ENCODE data around the gene CDK19. TPM values are rescaled to one million over a fixed set of nuclear protein-coding genes. Genes with fewer than 3 reads are reported as not detected.

Gene CDK19
- total and polyA plus RNA-seq, 2 of the 4 experiments (the other 2 are of a cell fraction) = 6.0 to 6.8 TPM

- Histone ChIP-seq H3K9me3 (ENCODE audit: control insufficient read depth, insufficient read depth, low read length) (no peaks in the 10 kb centered on the region), H3K36me3 (ENCODE audit: control insufficient read depth, insufficient read depth, low read length) (no peaks in the 10 kb centered on the region), H3K9ac (ENCODE audit: low read depth, low read length) (no peak overlapping the region), H3K18ac (ENCODE audit: low read depth, low read length) (no peak overlapping the region), H3K4me3 (ENCODE audit: insufficient read depth, low read depth, low read length) (no peak overlapping the region), H2AK9ac (replicated peaks; ENCODE audit: low read depth, low read length, poor library complexity) (no peak overlapping the region), H2BK20ac (ENCODE audit: low read depth, low read length) (no peak overlapping the region), H3K9me1 (ENCODE audit: insufficient read depth, low read length) (no peaks in the 10 kb centered on the region), H3K23ac (ENCODE audit: low read depth, low read length) (no peak overlapping the region), H4K20me1 (ENCODE audit: insufficient read depth, low read length) (no peaks in the 10 kb centered on the region), H3K27me3 (ENCODE audit: control insufficient read depth, insufficient read depth, low read length) (no peaks in the 10 kb centered on the region), H3K4ac (ENCODE audit: low read depth, low read length) (no peak overlapping the region), H2AK5ac (ENCODE audit: low read depth, low read length) (no peak overlapping the region), H3K4me2 (ENCODE audit: low read depth, low read length) (no peak overlapping the region), H3K4me1 (ENCODE audit: control insufficient read depth, insufficient read depth, low read length) (no peaks in the 10 kb centered on the region), H2BK5ac (ENCODE audit: low read depth, low read length, poor library complexity, severe bottlenecking) (no peak overlapping the region), H3K14ac (replicated peaks; ENCODE audit: low read depth, low read length) (no peak overlapping the region), H3K56ac (ENCODE audit: extremely low read depth, insufficient read depth, low read length) (no peak overlapping the region), H2BK15ac (ENCODE audit: low read depth, low read length) (no peak overlapping the region), H2BK120ac (ENCODE audit: low read depth, low read length) (no peak overlapping the region), H3K27ac (ENCODE audit: insufficient read depth, low read length) (no peak overlapping the region), H3K79me1 (ENCODE audit: low read depth in 1 of 2, low read length in 2 of 2) (no peaks in the 10 kb centered on the region), H4K5ac (ENCODE audit: low read depth, low read length) (no peak overlapping the region), H4K8ac (ENCODE audit: low read depth in 2 of 2, low read length in 2 of 2) (no peak overlapping the region), H4K91ac (ENCODE audit: insufficient read depth, low read depth, low read length) (no peak overlapping the region), H2AFZ (replicated peaks; ENCODE audit: low read length, poor library complexity) (no peak overlapping the region)
- ChIA-PET POLR2A (ENCODE audit: unreplicated experiment) (interaction anchor here (0.8 kb wide), 1 partner anchor 14 kb away, joined by 3 read pairs; no protein-coding TSS in a partner anchor), CTCF (interaction anchor here (0.7 kb wide), 1 partner anchor 392 kb away, joined by 5 read pairs; no protein-coding TSS in a partner anchor)
- WGBS, 2 experiments (ENCODE audit: extremely low coverage in 2 of 2, insufficient read length in 1 of 2) = no CpG with 5 or more reads among the region's 5 CpGs
- dilution Hi-C loops (cut with HindIII; ENCODE audit: low sequenced_read_pairs, unreplicated experiment) (no loop called here), in situ Hi-C loops (cut with MboI; ENCODE audit: low sequenced_read_pairs) (no loop called here), intact Hi-C loops (cut with micrococcal nuclease) (no loop called here)
- ATAC-seq (ENCODE audit: low read depth) = no peak
- BruUV-seq (replicated peaks) = no TSS peak
- DNase-seq = no peak
- TF ChIP-seq FOS (IDR thresholded peaks at IDR 0.05; ENCODE audit: low read depth, low read length) = no peak
- no peak for TF ChIP-seq MAZ (IDR thresholded peaks at IDR 0.05; ENCODE audit: borderline replicate concordance, low read depth, low read length)
- TF ChIP-seq CTCF (conservative IDR thresholded peaks at IDR 0.05; ENCODE audit: low read depth, low read length) = no peak
- TF ChIP-seq MAFK (IDR thresholded peaks at IDR 0.05; ENCODE audit: low read depth, low read length) = no peak
Measured at GRCh38 chr6:110575925-110576463, 239.3 kb downstream of the CDK19 start.

All from IMR-90 (cell line).